Activated T-helper 1 cell treated with anti-CD3 and anti-CD28 coated beads, Interleukin-2, amount 50 U/mL, for 16 hours (primary cell): Measurements from ENCODE around the gene RAMP2.
"Not testable (repeated sequence)": the region's sequence is repeated elsewhere in the genome, so short reads cannot be mapped to it uniquely, and the experiment has no call there.

ENCODE experiments used
- DNase-seq, 2 donors: peaks; one replicate each; pipeline ENCODE4 v3.0.0-alpha.2; 2020; ENCODE audit warnings: low read depth in 1 of 2, low spot score in 1 of 2

The RAMP2 gene

GRCh38 chr17:42760652-42761581, at the start of gene RAMP2:
Gene RAMP2, plus strand, starts transcription at chr17:42761227. Its CDS starts 35 bp downstream, at chr17:42761262.
- DNase-seq: no peak

- DNase-seq: no peak
These were observed 39.9 kb upstream of the RAMP2 start for GRCh38 chr17:42720996-42721583.

GRCh38 chr17:42723636-42724035, 37.4 kb upstream of the RAMP2 start:
- no peak for DNase-seq

- no peak for DNase-seq
These were observed 35.9 kb upstream of the RAMP2 start for GRCh38 chr17:42725143-42725542.

GRCh38 chr17:42740699-42741098, 20.3 kb upstream of the RAMP2 start:
- no peak for DNase-seq

GRCh38 chr17:42742916-42743315, 18.1 kb upstream of the RAMP2 start:
- not testable (repeated sequence) for DNase-seq

GRCh38 chr17:42743595-42744282, 17.3 kb upstream of the RAMP2 start:
- no peak for DNase-seq

GRCh38 chr17:42744283-42744805, 16.7 kb upstream of the RAMP2 start:
- peak; percentile 26 to 57 for DNase-seq

- DNase-seq: peak; percentile 76 to 93
These were observed 16.0 kb upstream of the RAMP2 start, which contains the start of gene EZH1 for GRCh38 chr17:42744806-42745617. Gene EZH1, minus strand, starts transcription at chr17:42745040. Its CDS starts 16,099 bp downstream, at chr17:42728941.

GRCh38 chr17:42748202-42748907, 12.7 kb upstream of the RAMP2 start:
- no peak for DNase-seq

- no peak for DNase-seq
These were observed 11.9 kb upstream of the RAMP2 start for GRCh38 chr17:42748908-42749798.

- no peak for DNase-seq
These were observed 10.2 kb upstream of the RAMP2 start for GRCh38 chr17:42750739-42751344.

GRCh38 chr17:42751628-42752027, 9.4 kb upstream of the RAMP2 start:
- DNase-seq: no peak

GRCh38 chr17:42754782-42755181, 6.2 kb upstream of the RAMP2 start:
- no peak for DNase-seq

GRCh38 chr17:42759982-42760651, 910 bp upstream of the RAMP2 start:
- DNase-seq: no peak

- no peak for DNase-seq
These were observed 611 bp downstream of the RAMP2 start for GRCh38 chr17:42761638-42762037.

GRCh38 chr17:42766124-42766523, 5.1 kb downstream of the RAMP2 start:
- DNase-seq: no peak

GRCh38 chr17:42767512-42767911, 6.5 kb downstream of the RAMP2 start:
- no peak for DNase-seq
